ENCODE data around the gene TCN1.

DNA sequence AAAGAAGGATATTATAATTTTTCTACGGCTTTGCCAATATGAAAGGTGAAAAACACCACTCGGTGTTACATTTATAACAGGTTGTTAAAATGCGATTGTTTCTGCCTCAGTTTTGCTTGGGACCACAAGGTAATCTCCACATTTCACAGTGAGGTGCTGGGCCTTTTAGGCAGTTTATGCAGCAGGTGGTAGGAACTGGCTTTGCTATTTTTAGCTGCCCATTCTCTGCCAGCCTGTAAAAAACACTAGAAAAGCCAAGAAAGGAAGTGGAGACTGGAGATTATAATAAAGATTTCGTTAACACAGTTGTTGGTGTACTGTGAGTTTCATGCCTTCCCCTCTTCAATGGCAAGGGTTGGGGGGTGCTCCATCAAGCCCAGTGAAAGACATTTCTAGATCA is 47.7 kb downstream of the TCN1 start:
- TF ChIP-seq CTCF (IDR thresholded peaks at IDR 0.05): no peak
- no peak for TF ChIP-seq POLR2AphosphoS5 (IDR thresholded peaks at IDR 0.05)
- TF ChIP-seq POLR2A (IDR thresholded peaks at IDR 0.05): no peak
- no peak for TF ChIP-seq EP300 (IDR thresholded peaks at IDR 0.05)

Measured in upper lobe of left lung (tissue), 4 donors.